GM10266 (cell line): Measurements from ENCODE around the gene WDR93.

Experiments
- DNase-seq: peaks from one replicate; pipeline ENCODE4 v3.0.0; 2012; ENCODE audit errors: extremely low spot score
- CTCF ChIP-seq: IDR thresholded peaks from 2 replicates; pipeline ENCODE4 v1.5.1; 2012; ENCODE audit warnings: mild to moderate bottlenecking, low read depth; ENCODE audit not compliant: control insufficient read depth, insufficient read depth; ENCODE audit errors: missing control alignments

Gene WDR93

DNA sequence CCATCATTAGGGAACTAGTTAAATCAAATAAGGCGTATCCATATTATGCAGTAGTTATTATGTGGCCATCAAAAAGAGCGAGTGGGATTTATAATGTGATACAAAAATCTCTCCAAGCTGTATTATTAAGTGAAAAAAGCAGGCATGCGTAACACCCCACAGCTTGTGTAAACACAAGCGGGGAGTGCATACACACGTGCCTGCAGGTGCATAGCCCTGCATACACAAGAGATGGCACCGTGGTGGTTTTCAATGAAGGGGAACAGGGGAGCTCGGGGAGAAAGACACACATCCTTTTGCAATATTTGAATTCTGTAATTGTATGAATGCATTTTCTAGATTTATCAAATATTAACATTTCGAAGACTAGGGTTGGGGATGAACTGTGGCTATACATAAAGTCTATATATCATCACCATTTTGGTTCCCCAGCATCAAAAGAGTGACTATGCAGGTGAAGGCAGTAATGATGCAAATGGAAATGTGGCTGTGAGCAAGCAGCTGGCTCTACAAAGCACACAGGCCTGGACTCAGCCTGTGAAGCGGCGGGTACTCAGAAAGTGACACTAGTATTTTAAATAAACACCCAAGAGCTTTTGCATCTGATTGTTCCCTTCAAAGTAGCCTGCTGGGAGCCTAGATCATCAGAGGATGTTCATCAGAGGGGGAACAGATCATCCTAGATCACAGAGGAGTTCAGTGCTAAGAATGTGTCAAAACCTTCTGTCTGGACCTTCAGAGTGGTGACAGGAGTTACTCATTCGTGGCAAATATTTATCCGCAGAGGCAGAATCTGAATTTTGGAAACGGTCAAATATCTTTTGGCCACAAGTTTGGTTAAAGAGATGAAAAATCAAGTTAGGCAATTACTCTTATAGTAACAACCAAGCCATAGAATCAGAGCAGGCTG, 25.9 kb upstream of the WDR93 start:
- DNase-seq = peak; percentile 16
- no peak for TF ChIP-seq CTCF

DNA sequence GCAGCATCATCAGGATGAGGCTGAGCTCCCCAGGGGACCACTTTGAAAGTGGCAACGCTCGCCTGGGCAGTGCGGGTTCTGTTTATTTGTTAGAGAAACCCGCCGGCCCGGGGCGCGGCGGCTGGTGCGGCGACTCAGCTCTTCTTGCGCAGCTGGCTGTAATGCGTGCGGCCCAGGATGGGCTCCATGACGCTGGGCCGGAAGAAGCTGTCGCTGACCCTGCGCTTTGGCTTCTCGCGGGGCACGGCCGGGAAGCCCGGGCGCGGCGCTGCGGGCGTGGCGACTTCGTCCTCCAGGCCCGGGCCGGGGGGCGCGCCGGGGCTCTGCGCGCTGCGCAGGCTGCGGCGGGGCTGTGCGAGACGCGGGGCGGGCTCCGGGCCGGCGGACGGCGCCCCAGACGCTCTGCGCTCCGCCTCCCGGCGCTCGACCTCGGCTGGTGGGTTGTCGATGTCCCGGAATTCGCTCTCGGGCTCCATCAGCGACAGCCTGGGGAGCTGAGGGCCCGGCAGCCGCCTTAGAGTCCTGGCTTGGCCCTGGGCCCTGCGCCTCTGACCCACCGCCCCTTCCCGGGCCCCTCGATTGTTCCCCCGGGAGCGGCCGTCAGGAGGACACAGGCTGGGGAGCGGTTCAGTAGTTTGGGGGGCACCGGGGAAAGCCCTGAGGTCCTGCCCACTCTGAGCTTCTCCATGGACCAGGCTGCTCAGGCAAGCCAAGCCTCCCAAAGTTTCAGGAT, 25.0 kb upstream of the WDR93 start:
- TF ChIP-seq CTCF = no peak
- peak; percentile 81 for DNase-seq

DNA sequence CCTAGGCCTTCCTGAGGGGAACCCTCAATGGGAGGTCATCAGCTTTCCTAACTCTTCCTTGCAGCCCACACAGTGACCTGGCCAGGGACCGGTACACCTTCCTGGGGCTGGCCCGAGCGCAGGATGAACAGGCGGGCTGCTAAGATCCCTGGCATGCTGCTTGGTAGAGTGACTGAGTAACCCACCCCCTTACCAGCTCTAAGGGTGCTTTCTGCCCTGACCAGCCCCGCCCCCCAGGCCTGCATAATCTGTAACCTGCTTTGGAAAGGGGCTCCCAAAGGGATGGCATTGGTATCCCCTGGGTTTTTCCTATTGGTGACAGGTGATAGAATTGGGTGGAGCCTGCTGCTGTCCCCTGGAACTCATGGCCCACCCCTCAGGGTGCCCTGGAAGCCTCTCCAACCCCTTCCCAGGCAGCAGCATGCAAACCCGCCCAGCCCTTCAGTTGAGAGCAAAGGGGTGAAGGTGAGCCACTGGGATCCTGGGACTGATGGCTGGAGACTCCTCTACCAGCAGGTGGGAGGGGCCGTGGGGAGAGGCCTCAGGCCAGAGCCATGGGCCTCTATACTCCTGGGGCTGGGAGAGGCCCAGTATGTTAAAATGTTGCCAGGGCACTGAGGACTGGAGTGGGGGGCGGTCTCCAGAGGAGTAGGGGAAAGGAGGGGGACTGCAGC, 24.3 kb upstream of the WDR93 start:
- DNase-seq = peak; percentile 29
- no peak for TF ChIP-seq CTCF

DNA sequence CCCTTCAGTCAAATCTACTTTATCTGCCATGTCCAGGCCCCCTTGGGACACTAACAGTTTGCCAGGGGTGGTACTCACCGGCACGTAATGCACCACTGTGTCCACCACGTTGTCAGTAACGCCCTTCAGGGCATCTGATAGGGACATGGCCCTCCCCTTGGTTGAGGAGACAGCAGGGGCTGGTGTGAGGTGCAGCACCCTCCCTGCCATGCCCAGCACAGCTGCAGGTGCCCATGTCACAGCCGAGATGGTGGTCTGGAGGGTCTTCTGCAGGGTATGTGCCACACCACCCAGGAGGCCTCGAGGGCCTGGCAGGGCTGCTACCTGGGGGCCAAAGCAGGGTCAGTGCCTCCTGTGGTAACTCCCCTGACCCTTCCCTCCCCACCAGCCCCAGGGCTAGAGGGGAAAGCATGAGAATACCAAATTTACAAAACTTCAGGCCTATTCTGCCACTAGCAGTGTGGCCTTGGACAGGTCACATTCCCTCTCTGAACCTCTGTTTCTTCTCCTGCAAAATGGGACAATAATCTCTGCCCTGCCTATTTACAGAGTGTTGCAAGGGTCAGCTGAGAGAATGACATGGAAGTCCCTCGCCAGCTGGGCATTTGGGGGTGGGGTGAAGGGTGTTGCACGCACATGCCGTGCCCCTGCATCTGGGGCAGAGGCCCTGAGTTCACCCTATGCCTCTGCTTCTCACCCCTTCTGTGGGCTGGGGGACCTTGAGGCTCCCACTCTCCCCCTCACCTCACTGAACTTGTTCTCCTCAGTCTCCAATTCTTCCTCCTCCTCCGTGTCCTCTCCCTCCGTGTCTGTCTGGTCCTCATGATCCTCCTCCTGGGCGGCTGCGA, 23.5 kb upstream of the WDR93 start:
- TF ChIP-seq CTCF = no peak
- peak; percentile 10 for DNase-seq

DNA sequence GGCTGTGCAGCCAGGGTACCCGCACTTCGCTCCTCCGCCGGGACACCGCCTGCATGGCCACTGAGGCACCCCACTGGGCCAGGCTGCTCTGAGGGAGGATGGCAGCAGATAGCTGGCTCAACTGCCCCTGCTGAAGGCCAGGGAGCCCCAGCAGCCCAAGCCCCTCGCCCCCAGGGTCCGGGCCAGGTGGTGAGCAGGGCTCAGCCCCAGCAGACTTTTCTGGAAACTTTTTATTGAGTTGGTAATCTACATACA, 23.0 kb upstream of the WDR93 start:
- TF ChIP-seq CTCF = no peak
- no peak for DNase-seq

DNA sequence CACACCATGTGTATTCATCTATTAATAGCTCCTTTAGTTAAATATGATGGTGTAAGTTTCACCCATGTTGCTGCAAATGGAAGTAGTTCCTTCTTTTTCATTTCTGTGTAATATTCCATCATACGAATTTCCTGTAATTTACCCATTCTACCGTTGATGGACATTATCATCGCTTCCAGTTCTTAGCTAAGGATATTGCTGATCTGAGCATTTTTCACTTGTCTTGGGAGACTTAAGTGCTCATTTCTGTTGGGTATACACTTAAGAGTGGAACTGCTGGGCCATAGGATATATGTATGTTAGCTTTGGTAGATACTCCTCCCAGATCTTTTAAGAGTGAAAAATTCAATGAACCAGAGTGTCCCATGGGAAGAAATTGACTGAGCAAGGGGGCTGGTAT, 22.4 kb upstream of the WDR93 start:
- TF ChIP-seq CTCF = no peak
- DNase-seq = no peak
